ENCODE measurements around the gene RALGDS.
A peak's percentile ranks its signal among the peaks of the same experiment; 100 is the strongest.
"Not testable (repeated sequence)": the region's sequence is repeated elsewhere in the genome, so short reads cannot be mapped to it uniquely, and the experiment has no call there.

The RALGDS gene

DNA sequence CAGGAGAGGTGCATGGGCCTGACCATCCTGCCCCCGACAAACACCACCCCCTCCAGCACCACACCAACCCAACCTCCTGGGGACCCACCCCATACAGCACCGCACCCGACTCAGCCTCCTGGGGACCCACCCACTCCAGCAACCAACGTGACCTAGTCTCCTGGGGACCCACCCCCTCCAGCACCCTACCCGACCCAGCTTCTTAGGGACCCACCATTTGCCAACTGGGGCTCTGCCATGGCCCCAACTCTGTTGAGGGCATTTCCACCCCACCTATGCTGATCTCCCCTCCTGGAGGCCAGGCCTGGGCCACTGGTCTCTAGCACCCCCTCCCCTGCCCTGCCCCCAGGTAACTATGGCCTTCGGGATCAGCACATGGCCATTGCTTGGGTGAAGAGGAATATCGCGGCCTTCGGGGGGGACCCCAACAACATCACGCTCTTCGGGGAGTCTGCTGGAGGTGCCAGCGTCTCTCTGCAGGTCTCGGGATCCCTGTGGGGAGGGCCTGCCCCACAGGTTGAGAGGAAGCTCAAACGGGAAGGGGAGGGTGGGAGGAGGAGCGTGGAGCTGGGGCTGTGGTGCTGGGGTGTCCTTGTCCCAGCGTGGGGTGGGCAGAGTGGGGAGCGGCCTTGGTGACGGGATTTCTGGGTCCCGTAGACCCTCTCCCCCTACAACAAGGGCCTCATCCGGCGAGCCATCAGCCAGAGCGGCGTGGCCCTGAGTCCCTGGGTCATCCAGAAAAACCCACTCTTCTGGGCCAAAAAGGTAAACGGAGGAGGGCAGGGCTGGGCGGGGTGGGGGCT is 54.7 kb downstream of the RALGDS start:
- DNase-seq (ENCODE audit: low spot score) = no peak

DNA sequence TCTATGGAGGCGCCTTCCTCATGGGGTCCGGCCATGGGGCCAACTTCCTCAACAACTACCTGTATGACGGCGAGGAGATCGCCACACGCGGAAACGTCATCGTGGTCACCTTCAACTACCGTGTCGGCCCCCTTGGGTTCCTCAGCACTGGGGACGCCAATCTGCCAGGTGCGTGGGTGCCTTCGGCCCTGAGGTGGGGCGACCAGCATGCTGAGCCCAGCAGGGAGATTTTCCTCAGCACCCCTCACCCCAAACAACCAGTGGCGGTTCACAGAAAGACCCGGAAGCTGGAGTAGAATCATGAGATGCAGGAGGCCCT is 56.0 kb downstream of the RALGDS start:
- DNase-seq (ENCODE audit: low spot score) = no peak

DNA sequence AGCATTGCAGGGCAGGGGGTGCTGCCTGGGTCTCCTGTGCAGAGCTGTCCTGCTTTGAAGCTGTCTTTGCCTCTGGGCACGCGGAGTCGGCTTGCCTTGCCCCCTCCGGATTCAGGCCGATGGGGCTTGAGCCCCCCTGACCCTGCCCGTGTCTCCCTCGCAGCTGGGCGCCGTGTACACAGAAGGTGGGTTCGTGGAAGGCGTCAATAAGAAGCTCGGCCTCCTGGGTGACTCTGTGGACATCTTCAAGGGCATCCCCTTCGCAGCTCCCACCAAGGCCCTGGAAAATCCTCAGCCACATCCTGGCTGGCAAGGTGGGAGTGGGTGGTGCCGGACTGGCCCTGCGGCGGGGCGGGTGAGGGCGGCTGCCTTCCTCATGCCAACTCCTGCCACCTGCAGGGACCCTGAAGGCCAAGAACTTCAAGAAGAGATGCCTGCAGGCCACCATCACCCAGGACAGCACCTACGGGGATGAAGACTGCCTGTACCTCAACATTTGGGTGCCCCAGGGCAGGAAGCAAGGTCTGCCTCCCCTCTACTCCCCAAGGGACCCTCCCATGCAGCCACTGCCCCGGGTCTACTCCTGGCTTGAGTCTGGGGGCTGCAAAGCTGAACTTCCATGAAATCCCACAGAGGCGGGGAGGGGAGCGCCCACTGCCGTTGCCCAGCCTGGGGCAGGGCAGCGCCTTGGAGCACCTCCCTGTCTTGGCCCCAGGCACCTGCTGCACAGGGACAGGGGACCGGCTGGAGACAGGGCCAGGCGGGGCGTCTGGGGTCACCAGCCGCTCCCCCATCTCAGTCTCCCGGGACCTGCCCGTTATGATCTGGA is 56.6 kb downstream of the RALGDS start:
- DNase-seq (ENCODE audit: low spot score) = no peak

DNA sequence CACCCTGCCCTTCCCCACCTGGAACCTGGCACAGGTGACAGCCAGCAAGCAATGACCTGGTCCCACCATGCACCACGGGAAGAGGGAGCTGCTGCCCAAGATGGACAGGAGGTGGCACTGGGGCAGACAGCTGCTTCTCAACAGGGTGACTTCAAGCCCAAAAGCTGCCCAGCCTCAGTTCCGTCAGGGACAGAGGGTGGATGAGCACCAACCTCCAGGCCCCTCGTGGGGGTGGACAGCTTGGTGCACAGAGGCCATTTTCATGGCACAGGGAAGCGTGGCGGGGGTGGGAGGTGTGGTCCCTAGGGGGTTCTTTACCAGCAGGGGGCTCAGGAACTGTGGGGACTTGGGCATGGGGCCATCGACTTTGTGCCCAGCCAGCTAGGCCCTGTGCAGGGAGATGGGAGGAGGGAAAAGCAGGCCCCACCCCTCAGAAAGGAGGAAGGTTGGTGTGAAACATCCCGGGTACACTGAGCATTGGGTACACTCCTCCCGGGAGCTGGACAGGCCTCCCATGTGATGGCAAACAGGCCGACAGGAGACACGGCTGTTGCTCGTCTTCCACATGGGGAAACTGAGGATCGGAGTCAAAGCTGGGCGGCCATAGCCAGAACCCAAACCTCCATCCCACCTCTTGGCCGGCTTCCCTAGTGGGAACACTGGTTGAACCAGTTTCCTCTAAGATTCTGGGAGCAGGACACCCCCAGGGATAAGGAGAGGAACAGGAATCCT is 57.4 kb downstream of the RALGDS start:
- no peak for DNase-seq (ENCODE audit: low spot score)

DNA sequence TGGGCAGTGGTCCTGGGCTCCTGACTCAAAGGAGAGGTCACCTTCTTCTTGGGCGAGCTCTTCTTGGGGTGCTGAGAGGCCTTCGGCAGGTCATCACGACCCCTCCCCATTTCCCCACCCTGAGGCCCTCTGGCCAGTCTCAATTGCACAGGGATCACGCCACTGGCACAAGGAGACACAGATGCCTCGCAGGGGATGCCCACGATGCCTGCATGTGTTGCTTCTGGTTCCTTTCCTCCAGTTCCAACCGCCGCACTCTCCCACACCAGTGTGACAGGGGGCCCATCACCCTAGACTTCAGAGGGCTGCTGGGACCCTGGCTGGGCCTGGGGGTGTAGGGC is 57.9 kb downstream of the RALGDS start:
- DNase-seq (ENCODE audit: low spot score) = no peak

DNA sequence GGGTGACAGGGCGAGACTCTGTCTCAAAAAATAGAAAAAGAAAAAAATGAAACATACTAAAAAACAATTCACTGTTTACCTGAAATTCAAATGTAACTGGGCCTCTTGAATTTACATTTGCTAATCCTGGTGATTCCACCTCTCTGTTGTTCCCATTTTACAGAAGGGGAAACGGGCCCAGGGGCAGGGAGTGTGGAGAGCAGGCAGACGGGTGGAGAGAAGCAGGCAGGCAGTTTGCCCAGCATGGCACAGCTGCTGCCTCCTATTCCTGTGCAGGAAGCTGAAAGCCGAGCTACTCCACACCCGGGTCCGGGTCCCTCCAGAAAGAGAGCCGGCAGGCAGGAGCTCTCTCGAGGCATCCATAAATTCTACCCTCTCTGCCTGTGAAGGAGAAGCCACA is 58.5 kb downstream of the RALGDS start:
- not testable (repeated sequence) for DNase-seq (ENCODE audit: low spot score)

DNA sequence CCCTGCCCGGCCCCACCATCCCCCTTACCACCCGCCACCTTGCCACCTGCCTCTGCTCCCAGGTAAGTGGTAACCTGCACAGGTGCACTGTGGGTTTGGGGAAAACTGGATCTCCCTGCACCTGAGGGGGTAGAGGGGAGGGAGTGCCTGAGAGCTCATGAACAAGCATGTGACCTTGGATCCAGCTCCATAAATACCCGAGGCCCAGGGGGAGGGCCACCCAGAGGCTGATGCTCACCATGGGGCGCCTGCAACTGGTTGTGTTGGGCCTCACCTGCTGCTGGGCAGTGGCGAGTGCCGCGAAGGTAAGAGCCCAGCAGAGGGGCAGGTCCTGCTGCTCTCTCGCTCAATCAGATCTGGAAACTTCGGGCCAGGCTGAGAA is 59.3 kb downstream of the RALGDS start, which contains the start of gene CEL:
Gene CEL (plus strand): TSS at position 218 of the 382 bp plus-strand sequence. CDS start 22 bp downstream, at position 240.
- not testable (repeated sequence) for DNase-seq (ENCODE audit: low spot score)

DNA sequence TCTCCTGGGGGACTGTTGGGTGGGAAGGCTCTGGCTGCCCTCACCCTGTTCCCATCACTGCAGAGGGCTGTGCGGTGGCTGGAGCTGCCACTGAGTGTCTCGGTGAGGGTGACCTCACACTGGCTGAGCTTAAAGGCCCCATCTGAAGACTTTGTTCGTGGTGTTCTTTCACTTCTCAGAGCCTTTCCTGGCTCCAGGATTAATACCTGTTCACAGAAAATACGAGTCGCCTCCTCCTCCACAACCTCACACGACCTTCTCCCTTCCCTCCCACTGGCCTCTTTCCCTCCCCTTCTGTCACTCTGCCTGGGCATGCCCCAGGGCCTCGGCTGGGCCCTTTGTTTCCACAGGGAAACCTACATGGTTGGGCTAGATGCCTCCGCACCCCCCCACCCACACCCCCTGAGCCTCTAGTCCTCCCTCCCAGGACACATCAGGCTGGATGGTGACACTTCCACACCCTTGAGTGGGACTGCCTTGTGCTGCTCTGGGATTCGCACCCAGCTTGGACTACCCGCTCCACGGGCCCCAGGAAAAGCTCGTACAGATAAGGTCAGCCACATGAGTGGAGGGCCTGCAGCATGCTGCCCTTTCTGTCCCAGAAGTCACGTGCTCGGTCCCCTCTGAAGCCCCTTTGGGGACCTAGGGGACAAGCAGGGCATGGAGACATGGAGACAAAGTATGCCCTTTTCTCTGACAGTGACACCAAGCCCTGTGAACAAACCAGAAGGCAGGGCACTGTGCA is 59.8 kb downstream of the RALGDS start:
- not testable (repeated sequence) for DNase-seq (ENCODE audit: low spot score)

DNA sequence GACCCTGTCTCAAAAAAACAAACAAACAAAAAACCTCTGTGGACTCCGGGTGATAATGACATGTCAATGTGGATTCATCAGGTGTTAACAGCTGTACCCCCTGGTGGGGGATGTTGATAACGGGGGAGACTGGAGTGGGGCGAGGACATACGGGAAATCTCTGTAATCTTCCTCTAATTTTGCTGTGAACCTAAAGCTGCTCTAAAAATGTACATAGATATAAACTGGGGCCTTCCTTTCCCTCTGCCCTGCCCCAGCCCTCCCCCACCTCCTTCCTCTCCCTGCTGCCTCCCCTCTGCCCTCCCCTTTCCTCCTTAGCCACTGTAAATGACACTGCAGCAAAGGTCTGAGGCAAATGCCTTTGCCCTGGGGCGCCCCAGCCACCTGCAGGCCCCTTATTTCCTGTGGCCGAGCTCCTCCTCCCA is 60.6 kb downstream of the RALGDS start:
- peak; percentile 12 for DNase-seq (ENCODE audit: low spot score)

DNA sequence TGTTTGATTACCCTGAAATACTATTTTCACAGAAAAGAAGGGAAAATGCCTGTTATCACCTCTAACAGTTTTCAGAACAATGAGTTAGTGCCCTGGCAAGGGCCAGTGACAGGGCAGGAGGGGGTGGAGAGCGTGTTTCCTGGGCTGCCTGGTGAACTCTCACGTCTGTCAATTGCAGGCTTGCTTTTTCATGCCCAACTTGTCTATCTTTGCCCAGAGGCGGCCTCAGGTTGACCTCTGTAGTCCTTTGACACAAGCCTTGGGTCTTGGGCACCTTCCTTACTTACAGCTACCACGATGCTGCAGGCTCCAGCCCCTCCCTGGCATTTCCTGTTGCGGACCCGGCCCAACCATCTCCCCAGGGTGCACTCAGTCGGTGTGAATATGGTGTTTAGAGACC is 61.4 kb downstream of the RALGDS start:
- DNase-seq (ENCODE audit: low spot score) = no peak

DNA sequence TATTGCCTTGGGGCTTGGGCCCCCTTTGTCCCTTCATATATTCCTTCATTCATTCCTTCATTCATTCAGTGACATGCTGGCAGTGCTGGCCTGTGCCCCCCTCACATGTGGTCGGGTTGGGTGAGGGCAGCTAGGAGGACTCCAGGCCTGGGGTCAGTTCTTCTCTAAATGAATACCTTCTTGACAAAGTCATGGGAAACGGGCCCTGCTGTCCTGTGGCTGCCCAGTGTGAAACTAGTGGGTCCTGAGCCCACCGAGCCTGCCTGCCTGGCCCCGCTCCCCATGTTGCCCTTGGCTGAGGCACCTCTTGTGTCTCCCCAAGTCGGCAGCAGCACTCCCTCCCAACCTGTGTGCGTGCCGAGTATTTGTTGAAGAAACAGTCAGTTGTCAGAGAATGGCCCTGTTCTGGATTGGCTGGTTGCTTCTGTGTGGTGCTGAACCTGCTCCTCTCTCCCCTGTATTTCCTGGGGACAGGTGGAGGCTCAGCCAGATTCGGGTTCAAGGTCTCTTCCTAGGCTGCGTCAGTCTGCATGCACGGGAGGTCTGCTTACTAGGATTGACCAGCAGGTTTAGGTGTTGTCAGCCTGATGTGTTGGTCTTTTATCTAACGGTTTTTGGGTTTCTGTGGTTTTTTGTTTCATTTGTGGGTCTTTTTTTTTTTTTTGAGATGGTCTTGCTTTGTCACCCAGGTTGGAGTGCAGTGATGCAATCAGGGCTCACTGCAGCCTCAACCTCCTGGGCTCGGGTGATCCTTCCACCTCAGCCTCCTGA is 62.3 kb downstream of the RALGDS start:
- no peak for DNase-seq (ENCODE audit: low spot score)

DNA sequence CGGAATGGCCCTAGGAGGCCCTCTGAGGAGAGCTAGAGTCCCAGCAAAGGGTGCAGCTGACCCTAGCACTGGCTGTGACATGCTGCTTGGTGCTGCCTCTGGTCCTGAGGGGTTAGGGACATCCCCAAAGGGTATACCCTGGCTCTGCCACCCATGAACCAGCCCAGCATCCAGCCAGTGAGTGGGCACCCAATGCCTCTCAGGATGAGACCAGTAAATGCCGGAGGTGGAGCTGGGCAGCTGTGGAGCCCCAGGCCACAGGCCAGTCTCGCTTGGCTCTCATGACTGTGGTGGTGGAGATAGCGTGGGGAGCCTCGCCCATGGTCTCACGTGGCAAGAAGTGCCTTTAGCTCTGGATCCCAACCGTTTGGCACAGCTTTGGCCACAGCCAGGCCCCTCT is 63.0 kb downstream of the RALGDS start:
- DNase-seq (ENCODE audit: low spot score) = no peak

DNA sequence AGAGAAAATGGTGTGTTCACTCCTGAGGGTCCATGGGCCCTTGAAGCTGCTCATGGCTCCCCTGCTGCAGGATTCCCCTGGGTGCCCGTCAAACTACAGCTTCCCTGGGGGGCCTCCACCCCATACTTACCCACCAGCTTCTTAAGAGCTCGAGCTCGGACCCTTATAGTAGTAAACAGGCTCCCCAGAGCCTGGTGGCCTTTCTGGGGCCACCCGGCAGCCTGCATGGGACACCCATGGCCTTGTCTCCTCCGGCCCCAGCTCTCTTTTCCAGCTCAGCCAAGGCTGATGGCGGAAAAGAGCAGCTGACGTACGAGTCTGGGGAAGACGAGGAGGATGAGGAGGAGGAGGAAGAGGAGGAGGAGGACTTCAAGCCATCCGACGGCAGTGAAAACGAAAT is 63.5 kb downstream of the RALGDS start:
- no peak for DNase-seq (ENCODE audit: low spot score)

DNA sequence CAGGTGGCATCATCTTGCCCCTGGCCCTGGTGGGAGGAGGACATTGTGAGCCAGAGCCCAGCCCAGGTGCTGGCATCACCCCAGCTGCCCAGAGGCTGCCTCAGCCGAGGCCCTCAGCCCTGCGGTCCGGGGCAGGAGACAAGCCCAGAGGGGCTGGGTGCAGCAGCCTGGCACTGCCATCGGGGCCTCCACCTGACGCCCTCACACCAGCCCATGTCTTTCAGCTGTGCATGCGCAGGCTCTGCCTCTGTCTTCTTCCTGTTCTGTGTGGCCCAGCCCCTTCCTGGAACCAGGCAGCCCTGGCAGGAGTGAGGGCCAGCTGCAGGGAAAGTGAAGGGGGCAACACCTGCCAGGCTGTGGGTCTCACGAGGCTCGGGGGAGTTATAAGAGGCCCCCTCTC is 64.0 kb downstream of the RALGDS start:
- no peak for DNase-seq (ENCODE audit: low spot score)

DNA sequence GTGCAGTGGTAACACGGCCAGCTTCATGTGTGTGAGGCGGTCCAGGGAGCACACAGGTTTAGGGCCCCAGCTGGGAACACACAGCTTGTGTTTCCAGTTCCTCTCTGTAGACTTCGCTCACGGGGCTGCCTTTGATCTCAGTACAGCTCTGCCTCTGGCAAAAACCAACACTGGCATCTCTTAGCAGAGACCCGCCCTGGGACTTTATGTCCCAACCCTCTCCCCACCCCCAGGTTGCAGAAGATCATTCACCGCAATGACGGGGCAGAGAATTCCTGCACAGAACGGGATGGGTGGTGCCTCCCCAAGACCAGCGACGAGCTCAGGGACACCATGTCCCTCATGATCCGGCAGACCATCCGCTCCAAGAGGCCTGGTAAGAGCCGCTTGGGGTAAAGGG is 64.5 kb downstream of the RALGDS start:
- no peak for DNase-seq (ENCODE audit: low spot score)

DNA sequence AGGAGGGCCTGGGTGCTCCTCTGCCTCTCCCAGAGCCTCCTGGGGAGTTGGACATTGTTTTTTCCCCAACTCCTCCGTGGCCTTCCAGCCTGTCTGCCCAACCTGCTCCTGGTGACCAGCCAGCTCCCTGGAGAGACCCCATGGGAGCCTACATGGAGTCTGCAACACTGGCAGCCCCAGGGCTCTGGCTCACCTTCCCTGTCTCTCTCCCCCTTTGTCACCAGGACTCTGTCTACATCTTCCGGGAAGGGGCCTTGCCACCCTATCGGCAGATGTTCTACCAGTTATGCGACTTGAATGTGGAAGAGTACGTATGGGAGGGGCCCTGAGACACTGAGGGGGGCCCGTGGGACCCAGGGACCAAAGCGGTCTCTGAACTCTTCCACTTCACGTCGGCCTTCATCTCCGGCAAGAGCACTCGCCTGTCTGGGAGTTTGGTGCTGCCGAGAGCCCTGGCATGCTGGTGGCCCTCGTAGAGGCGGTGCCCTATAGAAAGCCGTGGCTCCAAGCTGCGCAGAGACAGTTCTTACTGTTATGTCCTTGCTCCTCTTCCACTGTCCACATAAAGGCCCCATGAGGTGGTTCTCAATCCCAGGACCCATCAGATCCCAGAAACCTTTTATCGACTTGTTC is 65.1 kb downstream of the RALGDS start:
- DNase-seq (ENCODE audit: low spot score) = no peak

DNA sequence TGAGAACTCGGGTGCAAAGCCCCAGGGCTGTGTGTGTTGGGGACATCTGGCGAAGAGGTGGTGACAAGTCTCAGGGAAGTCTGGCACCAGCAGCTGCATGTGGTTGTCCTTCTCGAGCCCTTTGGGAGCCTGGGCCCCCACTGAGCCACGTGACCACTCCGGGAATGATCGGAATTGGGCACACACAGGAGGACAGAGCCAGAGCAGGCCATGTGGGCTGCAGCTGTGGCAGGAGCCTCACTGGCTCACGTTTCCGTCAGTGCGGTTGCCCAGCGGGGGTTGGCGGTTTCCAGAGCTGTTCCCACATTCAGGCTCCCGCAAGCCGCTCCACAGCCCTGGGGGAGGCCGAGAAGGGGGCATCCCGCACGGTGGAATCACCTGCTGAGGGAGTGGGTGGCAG is 66.1 kb downstream of the RALGDS start:
- DNase-seq (ENCODE audit: low spot score) = no peak

DNA sequence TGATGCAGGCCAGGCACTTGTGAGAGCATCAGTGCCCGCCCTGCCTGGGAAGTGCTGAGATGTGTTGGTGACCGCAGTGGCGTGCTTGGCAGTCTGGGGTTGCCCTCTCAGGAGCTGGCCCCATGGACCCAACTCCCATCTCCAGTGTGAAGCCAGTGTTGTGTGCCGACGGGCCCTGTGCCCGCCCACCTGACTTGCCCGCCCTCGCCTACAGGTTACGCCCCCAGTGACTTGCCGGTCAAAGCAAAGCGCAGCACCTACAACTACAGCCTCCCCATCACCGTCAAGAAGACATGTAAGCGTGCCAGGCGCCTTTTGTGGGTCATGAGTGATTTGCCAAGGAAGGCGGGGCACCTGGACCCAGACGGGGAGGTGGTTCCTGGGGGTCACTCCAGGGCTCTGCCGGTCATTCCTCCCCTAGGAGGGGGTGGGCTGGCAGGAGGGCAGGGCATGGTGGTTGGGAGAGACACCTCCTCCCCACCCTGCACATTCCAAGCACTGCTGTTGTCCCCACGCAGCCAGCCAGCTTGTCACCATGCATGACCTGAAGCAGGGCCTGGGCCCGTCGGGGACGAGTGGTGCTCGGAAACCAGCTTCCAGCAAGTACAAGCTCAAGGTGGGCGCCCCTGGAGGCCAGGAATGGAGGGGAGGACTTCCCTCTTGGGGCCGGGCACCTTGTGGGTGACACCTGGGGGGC is 66.7 kb downstream of the RALGDS start:
- DNase-seq (ENCODE audit: low spot score) = no peak

DNA sequence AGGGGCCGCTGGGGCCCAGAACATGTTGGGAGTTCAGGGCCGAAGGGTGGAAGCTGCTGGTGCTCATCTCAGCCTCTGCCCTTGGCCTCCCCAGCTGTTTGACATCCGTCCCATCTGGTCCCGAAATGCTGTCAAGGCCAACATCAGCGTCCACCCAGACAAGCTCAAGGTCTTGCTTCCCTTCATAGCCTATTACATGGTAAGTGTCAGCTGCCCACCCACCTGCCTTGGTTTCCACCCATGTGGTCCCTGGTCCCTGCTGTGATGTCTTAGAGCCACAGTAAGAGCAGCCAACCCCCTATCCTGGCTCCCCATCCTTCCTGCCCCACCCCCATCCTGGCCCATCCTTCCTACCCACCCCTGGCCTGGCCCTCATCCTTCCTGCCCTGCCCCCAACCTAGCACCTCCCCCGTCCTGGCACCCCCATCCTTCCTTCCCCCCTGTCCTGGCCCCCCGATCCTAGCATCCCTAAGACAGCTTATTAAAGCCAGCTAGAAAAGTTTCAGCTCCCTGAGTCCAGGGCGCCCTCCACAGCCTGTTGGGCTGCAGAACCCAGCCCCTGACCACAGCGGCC is 69.0 kb downstream of the RALGDS start:
- DNase-seq (ENCODE audit: low spot score) = no peak
